ENCODE results near the gene PIP4P1.

PIP4P1 gene

DNA sequence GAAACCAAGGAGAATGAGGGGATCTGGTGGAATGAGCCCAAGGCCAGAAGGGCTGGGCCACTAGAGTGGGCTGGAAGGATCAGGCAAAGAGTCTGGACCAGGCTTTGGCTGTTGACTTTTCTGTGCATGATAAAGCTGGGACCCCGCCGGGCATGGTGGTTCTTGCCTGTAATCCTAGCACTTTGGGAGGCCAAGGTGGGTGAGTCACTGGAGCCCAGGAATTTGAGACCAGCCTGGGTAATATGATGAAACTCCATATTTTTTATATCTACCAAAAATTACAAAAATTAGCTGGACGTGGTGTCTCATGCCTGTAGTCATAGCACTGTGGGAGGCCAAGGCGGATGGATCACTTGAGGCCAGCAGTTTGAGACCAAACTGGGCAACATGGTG lies 24.9 kb downstream of the PIP4P1 start:
- peak; percentile 29 to 39 for DNase-seq (ENCODE audit: low read depth in 2 of 2)

DNA sequence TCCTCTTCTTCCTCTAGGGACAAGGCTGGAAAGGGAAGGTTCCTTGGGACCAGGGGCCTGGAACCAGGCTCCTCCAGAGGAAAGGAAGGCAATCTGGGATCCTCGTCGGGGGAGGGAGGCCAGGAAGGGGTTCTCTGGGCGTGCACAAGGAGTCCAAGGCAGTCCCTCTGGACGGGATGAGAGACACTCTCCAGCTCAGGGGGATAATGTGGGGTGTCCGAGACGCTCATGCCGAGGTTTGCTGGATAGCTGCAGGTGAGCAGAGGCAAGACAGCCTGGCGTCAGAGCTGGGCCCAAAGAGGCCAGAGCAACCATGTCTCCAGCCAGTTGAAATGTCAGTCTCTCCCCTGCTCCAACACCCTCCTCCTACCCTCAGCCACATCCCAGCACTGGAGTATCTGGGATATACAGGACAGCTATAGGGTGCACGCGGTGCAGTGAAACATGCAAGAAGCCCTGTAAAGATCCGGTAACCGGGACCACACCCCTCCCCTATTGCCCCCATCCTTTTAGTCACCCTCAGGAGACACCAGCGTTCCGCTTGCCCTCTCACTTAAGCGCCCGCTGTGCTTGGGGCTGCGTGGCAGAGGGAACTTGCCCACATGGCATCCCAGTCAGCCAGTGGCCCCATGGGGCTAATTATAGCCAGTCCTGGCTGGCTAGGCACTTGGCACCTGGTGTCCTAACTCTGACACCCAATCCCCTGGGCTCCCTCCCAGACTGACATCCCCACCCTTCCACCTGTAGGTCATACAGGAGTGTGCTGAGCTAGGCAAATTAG lies 25.5 kb downstream of the PIP4P1 start, which contains the start of gene KLHL33:
TSS of gene KLHL33 (minus strand) at position 585 of the 781 bp plus-strand sequence. CDS start at position 230, 355 bp downstream.
- DNase-seq (ENCODE audit: low read depth in 2 of 2): no peak

DNA sequence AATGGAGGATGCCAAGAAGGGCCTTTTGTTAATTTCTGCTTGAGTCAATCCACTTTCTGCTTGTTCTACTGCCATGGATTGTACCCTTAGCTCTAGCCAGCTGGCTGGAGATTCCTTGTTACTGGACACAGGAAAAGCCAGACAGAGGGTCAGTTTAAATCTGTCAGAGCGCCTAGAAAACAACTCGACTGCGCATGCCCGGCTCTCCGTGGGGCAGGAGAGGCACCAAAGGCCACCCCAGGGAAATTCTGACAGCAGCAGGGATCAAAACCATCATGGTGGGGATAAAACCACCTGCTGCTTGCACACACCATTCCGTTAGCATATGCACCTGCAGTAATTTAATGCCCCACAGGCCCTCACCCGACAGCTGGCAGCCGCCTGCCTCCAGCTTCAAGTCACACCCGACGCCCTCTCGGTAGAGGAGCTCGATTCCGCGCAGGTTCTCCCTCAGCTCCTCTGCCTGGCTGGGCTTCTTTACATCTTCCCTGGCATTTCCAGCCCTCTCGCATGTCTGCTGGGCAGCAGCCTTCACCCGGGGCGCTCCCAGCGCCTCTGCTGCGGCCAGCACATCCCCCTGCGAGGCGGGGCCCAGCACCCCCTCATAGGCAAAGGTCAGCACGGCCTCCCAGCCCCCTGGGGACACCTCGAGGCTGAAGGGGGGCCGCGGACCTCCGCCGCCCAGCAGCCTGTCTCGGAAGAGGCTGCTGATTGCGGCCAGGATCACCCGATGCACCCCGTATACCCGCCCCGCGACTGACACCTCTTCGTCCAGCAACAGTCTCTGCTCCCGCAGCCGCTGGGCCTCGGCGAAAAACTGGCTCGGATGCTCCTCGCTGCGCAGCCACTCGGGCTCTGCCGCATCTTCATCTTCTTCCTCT lies 26.3 kb downstream of the PIP4P1 start:
- DNase-seq (ENCODE audit: low read depth in 2 of 2): no peak

DNA sequence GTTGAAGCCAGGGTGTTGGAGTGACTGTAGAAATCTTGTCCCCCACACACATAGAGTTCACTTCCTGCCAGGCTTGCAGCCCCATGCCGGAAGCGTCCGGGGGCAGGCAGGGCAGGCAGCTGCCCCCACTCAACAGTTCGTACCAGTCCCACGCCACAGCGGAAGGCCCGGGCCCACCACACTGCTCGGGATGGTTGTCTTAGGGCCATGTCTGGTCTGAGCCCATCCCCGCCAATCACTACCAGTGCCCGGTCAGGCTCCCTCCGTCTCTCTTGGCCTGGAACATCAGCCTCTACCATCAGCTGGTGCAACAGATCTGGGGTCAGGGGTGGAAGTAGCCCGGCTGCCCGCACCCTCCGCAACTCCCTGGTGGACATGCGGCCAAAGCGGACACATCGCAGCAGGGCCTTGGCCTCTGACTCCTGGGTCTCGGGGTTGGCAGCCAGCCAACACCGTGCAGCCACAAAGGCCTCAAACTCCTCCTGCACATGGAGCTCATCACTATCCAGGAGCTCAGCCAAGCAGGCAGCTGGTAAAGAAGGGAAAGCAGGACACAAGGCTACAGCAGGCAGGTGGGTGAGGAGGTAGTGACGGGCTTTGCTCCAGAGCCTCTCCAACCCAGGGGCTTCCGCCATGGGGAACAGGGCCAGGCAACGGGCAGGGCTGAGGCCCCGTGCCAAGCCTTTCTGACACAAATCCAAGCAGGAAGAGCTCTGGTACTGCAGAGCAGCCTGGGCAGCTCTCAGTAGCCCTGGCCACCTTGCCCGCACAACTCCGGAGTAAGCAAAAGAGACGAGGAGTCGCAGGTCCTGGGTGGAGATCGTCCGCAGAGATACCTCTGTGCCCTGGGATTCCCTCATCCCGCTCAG lies 31.2 kb downstream of the PIP4P1 start:
- DNase-seq (ENCODE audit: low read depth in 2 of 2): no peak

DNA sequence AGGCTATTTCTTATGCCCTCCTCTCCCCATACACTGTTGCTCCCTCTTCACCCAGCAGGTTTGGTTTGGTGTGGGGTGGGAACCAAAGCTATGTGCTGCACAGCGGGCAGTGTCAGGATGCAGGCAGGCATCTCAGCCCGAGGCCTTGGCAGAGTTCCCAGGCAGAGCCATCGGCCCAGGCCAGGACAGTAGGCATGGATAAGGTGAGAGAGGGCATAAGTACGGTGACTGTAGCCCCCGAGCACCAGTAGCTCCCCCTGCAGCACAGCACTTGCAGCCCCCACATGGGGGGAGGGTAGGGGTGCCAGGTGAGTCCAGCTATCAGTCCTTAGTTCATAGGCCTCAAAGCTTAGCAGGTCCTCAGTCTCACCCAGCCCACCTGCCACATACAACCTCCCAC lies 32.4 kb downstream of the PIP4P1 start:
- no peak for DNase-seq (ENCODE audit: low read depth in 2 of 2)

DNA sequence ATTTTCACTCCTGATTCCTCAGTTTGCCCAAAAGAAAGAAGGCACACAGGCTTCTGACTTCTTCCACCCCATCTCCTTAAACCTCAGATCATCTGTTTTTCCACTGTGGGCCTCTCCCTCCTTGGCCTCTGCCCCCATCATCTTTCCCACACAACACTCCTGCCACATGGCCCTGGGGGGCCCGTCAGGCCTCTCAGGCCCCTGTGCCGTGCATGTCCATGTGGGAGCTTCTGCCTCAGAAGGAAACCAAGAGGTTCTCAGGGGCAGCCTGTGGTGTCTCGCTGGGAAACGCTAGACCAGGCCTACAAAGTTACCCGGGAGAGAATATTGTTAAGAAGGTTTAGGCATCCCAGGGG lies 33.2 kb downstream of the PIP4P1 start:
- no peak for DNase-seq (ENCODE audit: low read depth in 2 of 2)

DNA sequence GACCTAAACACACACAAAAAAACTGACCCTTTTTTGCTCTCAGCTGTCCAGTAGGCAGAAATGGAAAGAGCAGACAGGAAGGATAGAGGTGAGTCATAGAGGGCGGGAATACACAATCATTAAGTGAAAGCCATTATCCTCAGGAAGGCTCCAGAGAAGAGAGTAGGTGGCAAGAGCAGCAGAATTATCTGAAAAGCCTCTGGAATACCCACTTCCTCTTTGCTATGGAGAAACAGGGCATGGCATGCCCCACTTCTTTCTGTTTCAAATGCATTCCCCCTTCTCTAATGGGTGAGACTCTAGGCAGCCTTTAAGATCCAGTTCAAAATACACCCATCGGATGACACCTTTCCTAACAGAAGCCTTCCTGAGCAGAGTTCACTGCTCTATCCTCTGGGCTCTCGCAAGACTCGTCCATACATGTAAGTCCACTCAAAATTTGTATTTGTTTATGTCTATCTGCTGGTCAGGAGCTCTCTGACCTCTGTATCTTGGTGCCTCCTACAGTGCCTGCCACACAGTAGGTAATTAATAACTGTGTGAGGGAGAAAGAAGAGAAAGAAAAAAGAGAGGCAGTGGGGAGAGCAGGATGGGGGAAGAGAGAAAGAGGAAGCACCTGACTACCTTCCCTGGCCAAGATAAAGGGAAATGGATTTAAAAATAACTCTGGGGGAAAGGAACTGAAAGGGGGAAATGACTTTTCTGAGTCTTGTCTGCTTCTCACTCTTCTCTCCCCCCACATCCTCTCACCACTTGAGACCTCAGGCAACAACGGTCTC lies 33.8 kb downstream of the PIP4P1 start:
- DNase-seq (ENCODE audit: low read depth in 2 of 2): peak in 1 of 2 experiments; percentile 12

DNA sequence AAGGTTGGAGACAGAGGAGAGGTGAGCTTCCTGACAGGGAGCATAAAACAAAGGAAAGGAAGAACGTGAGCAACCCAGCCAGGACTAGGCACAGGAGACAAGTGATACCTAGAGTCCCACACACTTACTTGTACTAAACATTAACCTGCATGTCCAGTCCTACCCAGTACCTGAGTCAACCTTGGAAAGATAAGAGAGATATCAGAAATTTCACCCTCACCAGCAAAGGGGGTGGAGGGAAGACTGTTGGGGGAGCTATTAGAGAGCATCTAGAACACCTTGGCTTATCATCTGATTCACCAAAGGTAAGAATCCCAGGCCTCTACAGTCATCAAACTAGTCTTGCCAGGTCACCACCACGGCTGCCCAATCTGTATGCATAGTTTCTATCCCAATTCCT lies 36.4 kb downstream of the PIP4P1 start:
- DNase-seq (ENCODE audit: low read depth in 2 of 2): no peak

DNA sequence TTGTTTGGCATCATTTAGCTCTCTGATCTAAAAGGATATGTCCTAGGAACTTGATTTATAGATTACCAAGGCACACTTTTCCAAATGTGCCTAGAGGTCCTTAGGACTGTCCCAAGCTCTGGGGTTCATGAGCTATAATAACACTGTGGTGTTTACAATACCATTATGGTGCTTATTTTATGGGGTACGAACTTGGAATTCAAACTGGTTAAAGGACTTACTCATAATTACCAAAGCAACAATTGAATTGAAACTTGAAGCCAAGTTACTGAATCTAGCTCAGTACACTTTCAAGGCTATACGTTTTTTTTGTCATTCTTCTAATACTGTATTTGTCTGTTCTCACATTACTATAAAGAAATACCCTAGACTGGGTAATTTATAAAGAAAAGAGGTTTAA lies 38.3 kb downstream of the PIP4P1 start:
- no peak for DNase-seq (ENCODE audit: low read depth in 2 of 2)

DNA sequence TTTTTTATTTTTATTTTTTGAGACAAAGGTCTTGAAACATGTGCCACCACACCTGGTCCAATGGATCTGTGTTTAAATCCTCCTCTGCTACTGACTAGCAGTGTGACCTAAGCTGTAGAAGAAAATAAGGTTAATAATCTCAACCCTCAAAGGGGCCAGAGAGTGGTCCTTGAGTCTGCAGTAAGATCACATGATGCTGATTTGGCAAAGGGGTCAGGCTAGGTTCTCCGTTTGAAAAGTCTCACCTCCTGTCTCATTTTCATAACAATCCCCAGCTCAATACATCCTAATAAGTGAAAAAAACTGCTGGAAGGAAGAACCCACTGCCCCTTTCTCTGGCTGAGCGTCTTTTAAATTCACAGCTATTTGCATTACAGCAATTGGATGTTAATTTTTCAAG lies 40.0 kb downstream of the PIP4P1 start:
- no peak for DNase-seq (ENCODE audit: low read depth in 2 of 2)

DNA sequence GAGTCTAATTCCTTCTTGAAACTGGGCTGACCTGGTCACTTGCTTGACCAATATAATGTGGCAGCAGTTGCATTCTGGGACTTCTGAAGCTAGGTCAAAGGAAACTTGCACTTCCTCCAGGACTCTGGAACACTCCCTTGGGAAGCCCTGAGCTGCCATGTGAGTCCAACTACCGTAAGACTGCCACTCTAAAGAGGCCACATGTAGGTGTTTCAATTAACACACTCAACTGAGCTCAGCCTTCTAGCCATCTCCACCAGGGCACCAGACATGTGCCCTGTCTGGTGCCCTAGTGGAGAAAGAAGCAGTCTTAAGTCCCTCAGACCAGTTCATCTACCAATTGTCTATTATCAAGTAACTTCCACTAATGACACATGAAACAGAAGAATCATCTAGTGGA lies 41.8 kb downstream of the PIP4P1 start:
- DNase-seq (ENCODE audit: low read depth in 2 of 2): no peak

DNA sequence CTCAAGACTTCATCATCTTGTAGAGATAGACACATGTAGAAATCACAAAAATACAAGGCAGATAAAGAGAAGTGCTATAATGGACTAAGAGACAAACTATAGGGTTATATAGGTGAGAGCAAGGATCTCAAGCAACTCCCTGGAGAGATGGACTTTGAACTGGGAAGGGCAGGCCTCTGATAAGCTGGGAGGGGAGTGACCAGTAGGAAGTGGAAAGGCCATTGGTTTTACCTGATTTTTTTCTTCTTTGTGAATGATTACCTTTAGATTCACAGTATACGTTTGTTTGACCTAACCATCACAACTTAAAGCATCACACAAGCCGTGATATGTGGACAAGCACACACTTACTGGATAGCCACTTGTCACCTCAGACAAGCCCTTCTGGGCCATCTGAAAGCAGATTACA lies 42.7 kb downstream of the PIP4P1 start:
- DNase-seq (ENCODE audit: low read depth in 2 of 2): no peak

DNA sequence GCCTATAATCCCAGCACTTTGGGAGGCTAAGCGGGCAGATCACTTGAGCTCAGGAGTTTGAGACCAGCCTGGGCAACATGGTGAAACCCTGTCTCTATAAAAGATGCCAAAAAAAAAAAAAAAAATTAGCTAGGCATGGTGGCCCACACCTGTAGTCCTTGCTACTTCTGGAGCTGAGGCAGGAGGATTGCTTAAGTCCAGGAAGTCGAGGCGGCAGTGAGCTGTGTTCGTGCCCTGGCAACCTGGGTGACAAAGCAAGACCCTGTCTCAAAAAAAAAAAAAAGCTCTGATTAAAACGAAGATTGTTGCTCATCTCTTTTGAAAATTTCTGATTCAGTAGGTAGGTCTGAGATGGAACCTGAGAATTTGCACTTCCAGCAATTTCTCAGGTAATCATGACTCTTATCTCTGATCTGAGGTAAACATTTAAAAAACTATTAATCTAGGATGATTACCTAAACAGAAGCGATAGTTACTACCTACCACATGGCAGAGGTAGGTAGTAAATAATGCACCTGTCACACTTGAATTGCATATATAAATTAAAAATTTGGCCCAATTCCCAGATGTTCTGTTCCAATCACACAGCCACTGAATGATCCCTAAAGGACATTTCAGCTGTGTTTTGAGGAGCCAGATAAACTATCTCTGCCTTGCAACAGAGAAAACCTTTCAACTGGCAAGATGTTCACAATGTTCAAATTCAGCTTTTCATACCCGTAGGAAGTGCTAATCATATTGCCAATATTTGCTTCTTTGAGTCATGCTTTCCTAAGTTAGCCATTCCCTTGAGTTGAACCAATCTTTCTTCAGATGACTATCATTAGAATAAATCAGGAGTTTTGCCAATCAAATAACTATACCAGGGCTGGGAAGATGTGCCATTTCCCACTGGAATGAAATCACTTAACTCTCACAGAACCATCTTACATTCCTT lies 43.7 kb downstream of the PIP4P1 start:
- no peak for DNase-seq (ENCODE audit: low read depth in 2 of 2)

DNA sequence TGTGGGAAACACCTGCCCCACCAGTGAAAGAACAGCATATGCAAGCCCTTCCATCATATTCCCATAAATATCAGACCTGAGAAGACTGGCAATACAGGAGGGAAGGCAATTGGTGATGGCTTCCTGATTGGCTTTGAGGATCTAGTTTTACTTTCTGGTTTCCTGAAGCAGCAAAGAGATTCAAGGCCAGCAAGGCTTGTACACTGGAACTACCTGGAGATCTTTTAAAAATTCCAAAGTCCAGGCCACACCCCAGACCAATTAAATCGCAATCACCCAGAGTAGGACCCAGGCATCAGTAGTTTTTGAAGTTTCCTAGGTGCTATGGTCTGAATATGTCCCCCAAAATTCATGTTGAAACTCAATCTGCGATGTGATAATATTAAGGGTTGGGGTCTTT lies 45.0 kb downstream of the PIP4P1 start:
- DNase-seq (ENCODE audit: low read depth in 2 of 2): no peak

DNA sequence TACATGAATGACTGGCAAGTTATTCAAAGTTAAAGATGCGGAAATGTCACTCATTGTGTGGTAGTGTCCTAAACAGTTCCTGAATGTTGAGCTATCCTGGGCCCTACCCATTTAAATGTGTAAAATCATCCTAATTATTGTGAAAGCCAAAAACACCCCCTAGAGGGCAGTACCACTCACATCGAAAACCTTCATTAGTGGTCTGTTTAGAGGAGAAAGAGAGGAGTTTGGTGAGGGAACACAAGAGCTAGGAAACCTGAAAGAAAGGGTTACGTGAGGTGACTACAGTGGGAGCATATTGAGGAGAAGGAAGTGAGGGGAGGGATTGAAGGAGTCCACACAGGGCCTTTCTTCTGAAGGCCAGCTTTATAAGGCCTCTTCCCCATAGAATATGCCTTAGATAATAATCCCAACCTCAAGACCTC lies 45.4 kb downstream of the PIP4P1 start:
- DNase-seq (ENCODE audit: low read depth in 2 of 2): peak; percentile 27 to 29

DNA sequence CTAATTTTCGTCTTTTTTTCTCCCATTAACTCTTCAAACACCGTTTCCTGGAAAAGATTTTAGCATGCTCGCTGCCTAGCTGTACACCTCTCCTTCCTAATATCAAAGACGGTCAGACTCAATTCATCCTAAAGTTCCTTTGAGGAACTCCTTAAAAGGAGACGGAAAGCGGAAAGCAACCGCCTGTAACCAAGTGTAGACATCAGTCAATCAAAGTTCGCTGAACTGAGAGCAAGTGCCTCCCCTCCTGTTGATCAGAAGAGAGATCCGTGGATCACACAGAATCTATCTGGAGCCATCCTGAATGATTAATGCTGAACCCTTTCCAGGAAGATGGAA lies 47.5 kb downstream of the PIP4P1 start:
- DNase-seq (ENCODE audit: low read depth in 2 of 2): no peak

DNA sequence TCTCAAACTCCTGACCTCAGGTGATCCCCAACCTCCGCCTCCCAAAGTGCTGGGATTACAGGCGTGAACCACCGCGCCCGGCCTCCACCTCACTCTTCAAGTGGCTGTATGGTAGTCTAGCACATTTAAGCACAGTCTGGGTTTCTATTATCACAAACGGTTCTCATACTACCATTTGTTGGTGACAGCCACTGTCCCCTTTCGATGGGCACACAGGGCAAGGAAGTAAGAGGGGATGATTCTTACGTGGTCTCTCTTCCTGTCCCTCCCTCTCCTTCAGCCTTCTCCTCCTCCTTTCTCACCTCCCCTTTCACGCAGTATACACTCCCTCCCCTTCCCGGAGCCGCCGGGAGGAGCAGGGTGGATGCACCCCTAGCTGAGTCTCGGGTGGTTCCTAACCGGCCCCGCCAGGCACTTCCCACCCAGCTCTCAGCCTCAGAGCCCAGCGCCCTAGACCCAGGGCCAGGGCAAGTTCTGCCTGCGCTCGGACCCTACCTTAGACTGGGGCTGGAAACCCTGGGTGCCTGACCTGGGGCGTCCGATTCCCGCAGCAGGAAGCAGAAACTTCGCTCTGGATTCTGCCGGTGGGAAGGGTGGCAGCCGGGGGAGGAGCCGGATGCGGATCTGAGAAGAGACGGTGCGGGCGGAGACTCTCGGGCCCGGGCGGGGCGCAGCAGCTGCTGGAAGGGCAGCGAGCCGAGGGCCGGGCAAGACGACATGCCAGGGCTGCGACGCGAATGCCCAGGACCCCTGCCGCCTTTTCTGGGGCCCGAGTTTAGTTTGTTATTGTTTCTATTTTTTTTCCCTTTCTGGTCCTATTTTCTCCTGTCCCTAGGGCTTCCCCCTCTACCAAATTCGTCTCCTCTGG lies 48.1 kb downstream of the PIP4P1 start, which contains the start of gene TEP1:
TSS of gene TEP1 (minus strand) at position 626 of the 868 bp plus-strand sequence. CDS start 5,062 bp downstream, outside the sequence.
- peak; percentile 48 to 56 for DNase-seq (ENCODE audit: low read depth in 2 of 2)

DNA sequence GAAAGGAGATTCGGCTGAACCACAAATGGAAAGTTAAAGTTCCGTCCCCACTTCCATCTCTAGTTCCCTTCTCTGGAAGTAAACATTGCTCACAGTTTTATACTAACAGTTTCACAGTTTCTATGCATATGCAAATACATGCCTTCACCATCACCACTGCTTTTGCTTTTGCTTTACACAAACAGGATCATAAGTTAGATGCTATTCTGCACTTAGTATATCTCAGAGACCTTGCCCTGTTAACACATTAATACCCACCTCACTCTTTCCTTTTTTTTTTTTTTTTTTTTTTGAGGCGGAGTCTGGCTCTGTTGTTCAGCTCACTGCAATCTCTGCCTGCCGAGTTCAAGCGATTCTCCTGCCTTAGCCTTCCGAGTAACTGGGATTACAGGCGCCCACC lies 48.8 kb downstream of the PIP4P1 start:
- DNase-seq (ENCODE audit: low read depth in 2 of 2): no peak

DNA sequence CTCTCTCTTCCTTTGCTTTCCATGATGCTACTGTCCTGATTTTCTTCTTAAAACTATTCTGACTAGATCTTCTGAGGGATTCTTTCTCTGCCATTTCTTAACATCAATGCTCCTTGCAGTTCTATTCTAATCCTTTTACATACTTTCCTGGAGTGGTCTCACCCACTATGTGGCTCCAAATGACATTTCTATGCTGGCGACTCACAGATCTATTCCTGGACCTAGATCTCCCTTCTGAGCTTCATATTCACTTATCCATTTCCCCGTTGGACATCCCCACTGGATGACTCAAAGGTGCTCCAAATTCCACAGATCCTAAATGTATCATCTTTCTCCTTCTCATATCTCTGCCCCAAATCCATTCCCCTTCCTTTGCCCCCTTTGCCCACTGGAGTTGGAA lies 52.0 kb downstream of the PIP4P1 start:
- DNase-seq (ENCODE audit: low read depth in 2 of 2): peak; percentile 32 to 35
